HFFc6 (cell line): ENCODE measurements around the gene OR5H14. TPM values are rescaled to one million over a fixed set of nuclear protein-coding genes. Genes with fewer than 3 reads are reported as not detected.
"Not testable (repeated sequence)": the region's sequence is repeated elsewhere in the genome, so short reads cannot be mapped to it uniquely, and the experiment has no call there.

ENCODE experiments used
- DNase-seq: peaks from one replicate; pipeline ENCODE4 v3.0.0-alpha.2; 2018
- H3K27ac Mint-ChIP-seq: 2 replicates; pipeline ENCODE4 v1.8.0; 2020; ENCODE audit warnings: mild to moderate bottlenecking, mixed read lengths
- H3K27me3 Mint-ChIP-seq: 2 replicates; pipeline ENCODE4 v1.8.0; 2021; ENCODE audit warnings: mild to moderate bottlenecking, moderate library complexity, mixed read lengths; ENCODE audit not compliant: insufficient read depth
- H3K36me3 Mint-ChIP-seq: 2 replicates; pipeline ENCODE4 v1.8.0; 2021; ENCODE audit warnings: low read depth, mixed read lengths
- H3K4me1 Mint-ChIP-seq: 2 replicates; pipeline ENCODE4 v1.8.0; 2020; ENCODE audit warnings: low read depth, mixed read lengths
- H3K4me3 Mint-ChIP-seq: 2 replicates; pipeline ENCODE4 v1.8.0; 2020; ENCODE audit warnings: mild to moderate bottlenecking, moderate library complexity, mixed read lengths
- H3K9me3 Mint-ChIP-seq: 2 replicates; pipeline ENCODE4 v1.8.0; 2020; ENCODE audit warnings: mild to moderate bottlenecking, mixed read lengths
- total RNA-seq, 6 experiments: library from RNA; stranded (reverse); fragmentation: NEBNext Ultra II Directional; extraction: Animal tissue kit (Norgen Biotek cat#: 25700); gene quantifications; 2 replicates in 1 of 6; 3 replicates in 5 of 6; pipeline ENCODE4 v1.2.3, GENCODE V29; 2021
- TF ChIP-seq, protein P1 (sequence below): fragments of 200-600 bp; sonication (generic); IDR thresholded peaks from 2 replicates; pipeline ENCODE4 v1.5.0; 2021; ENCODE audit warnings: antibody characterized with exemption, mild to moderate bottlenecking

The OR5H14 gene
- total RNA-seq, 6 experiments from 2014 or later: not detected

DNA sequence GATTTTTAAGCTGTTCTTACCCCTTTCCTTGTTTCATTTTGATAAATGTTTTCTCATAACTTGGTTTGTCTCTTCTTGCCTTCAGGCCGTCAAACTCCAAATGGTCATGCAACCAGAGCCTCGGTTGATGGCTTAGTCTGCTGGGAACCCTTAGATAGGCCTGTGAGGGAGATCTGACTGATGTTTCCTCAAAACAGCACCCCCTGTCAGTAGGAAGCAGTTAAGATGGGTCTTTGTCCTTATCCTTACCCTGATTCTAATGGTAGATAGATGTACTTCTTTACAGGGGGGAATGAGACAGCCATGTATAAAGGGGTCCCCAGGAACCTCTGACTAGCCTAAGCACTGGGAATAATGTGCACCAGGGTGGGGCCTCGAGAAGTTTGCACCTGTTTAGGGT is 33.0 kb upstream of the OR5H14 start:
- H3K27ac Mint-ChIP-seq: no peak overlapping the region
- H3K9me3 Mint-ChIP-seq: peaks cover 44% of the 10 kb centered on the region
- H3K27me3 Mint-ChIP-seq: no peaks in the 10 kb centered on the region
- no peak overlapping the region for H3K4me3 Mint-ChIP-seq
- TF ChIP-seq, protein P1, sequence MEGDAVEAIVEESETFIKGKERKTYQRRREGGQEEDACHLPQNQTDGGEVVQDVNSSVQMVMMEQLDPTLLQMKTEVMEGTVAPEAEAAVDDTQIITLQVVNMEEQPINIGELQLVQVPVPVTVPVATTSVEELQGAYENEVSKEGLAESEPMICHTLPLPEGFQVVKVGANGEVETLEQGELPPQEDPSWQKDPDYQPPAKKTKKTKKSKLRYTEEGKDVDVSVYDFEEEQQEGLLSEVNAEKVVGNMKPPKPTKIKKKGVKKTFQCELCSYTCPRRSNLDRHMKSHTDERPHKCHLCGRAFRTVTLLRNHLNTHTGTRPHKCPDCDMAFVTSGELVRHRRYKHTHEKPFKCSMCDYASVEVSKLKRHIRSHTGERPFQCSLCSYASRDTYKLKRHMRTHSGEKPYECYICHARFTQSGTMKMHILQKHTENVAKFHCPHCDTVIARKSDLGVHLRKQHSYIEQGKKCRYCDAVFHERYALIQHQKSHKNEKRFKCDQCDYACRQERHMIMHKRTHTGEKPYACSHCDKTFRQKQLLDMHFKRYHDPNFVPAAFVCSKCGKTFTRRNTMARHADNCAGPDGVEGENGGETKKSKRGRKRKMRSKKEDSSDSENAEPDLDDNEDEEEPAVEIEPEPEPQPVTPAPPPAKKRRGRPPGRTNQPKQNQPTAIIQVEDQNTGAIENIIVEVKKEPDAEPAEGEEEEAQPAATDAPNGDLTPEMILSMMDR: no peak
- no peaks in the 10 kb centered on the region for H3K4me1 Mint-ChIP-seq
- DNase-seq: no peak
- no peaks in the 10 kb centered on the region for H3K36me3 Mint-ChIP-seq

DNA sequence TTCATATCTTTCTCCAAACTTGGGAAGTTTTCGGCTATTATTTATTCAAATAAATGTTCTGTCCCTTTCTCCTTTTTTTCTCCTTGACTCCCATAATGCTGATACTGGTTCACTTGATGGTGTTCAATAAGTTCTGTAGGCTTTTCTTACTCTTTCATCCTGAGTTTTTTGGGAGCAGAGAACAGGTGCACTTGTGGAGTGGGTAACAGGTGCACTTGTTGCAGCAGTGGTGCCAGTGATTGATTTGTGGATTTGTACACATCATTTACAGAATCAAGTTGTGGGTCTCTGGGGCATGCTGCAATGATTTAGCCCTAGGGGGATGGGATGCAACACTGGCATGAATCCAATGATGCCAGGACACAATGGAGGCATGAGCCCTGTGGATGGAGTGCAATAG is 31.6 kb upstream of the OR5H14 start:
- TF ChIP-seq, protein P1: no peak
- no peak for DNase-seq
- H3K9me3 Mint-ChIP-seq: peaks cover 39% of the 10 kb centered on the region
- no peak overlapping the region for H3K27ac Mint-ChIP-seq
- no peaks in the 10 kb centered on the region for H3K4me1 Mint-ChIP-seq
- H3K36me3 Mint-ChIP-seq: no peaks in the 10 kb centered on the region
- H3K4me3 Mint-ChIP-seq: no peak overlapping the region
- no peaks in the 10 kb centered on the region for H3K27me3 Mint-ChIP-seq

GRCh38 chr3:98130421-98130820 is 16.9 kb upstream of the OR5H14 start, which contains the start of gene OR5H1:
Gene OR5H1 (plus strand): TSS chr3:98130721. CDS start chr3:98132698, 1,977 bp downstream.
- Mint-ChIP-seq H3K9me3 (peaks cover 13% of the 10 kb centered on the region), H3K27me3 (no peaks in the 10 kb centered on the region), H3K36me3 (no peaks in the 10 kb centered on the region), H3K4me3 (no peak within 1 kb of the TSS), H3K4me1 (no peaks in the 10 kb centered on the region), H3K27ac (no peak within 1 kb of the TSS)
- no peak for DNase-seq
- TF ChIP-seq, protein P1: no peak

- H3K27me3 Mint-ChIP-seq: no peaks in the 10 kb centered on the region
- peaks cover 25% of the 10 kb centered on the region for H3K9me3 Mint-ChIP-seq
- no peak for DNase-seq
- H3K36me3 Mint-ChIP-seq: no peaks in the 10 kb centered on the region
- H3K27ac Mint-ChIP-seq: no peak overlapping the region
- H3K4me3 Mint-ChIP-seq: no peak overlapping the region
- TF ChIP-seq, protein P1: no peak
- H3K4me1 Mint-ChIP-seq: no peaks in the 10 kb centered on the region
These were observed 10.6 kb upstream of the OR5H14 start for GRCh38 chr3:98136631-98137030.

DNA sequence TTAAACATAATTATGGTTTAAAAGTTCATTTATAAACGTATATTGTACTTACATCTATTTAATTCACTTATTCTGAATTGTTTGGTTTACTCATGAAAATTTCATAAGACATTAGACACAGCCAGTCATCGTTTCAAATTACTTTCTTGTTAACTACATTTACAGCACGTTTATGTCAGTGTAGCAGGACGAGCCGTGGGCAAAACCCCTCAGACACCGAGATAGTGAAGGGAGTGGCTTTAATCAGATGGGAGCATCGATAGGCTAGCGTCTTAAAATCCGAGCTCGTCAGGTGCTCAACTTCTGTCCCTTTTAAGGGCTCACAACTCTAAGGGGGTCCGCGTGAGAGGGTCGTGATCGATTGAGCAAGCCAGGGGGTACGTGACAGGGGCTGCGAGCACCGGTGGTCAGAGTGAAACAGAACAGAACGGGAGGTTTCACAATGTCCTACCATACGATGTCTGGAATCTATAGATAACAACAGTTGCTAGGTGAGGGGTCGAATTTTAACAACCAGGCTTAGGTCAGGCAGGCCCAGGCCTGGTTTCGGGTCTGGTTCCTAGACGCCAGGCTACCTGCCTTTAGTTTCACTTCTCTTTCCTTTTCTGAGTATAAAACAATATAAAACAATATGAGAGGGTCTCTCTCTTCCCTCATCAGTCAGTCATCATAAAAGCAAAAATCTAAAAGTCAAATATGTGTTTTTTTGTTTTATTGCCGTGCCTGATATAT is 9.3 kb upstream of the OR5H14 start:
- H3K27me3 Mint-ChIP-seq: not testable (repeated sequence)

DNA sequence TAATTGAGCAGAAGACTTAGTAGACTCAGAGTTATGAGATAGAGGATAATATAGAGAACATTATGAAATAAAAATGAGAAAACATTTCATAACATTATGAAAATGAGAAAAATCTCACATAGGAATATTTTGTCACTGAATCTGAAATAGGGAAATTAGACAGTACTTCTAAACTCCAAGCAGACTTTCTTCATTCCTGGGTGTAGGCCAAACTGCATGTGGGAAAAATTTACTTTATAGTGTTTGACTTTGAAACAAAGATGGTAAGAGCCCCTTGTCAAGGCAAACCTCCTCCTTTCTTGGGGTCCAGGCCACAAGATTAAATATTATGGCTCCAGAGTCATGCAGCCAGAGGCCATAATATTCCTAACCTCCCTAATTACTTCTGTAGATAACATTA is 6.7 kb upstream of the OR5H14 start:
- Mint-ChIP-seq H3K27me3 (no peaks in the 10 kb centered on the region; the same call in 1 of the 2 replicates), H3K4me3 (no peak overlapping the region), H3K27ac (no peak overlapping the region), H3K4me1 (no peaks in the 10 kb centered on the region), H3K36me3 (no peaks in the 10 kb centered on the region), H3K9me3 (peaks cover 27% of the 10 kb centered on the region)
- DNase-seq: no peak
- TF ChIP-seq, protein P1: no peak

More for the DNA sequence above, 9.3 kb upstream of the OR5H14 start:
- DNase-seq, H3K4me1 Mint-ChIP-seq, H3K36me3 Mint-ChIP-seq, H3K27ac Mint-ChIP-seq, H3K4me3 Mint-ChIP-seq: not testable (repeated sequence)
- H3K9me3 Mint-ChIP-seq: peaks cover 26% of the 10 kb centered on the region
